DND-41 (cell line): ENCODE results near the gene KCNMA1.

Source experiments
- CTCF ChIP-seq: IDR thresholded peaks from 2 replicates; pipeline ENCODE4 v1.5.1; 2012; ENCODE audit warnings: borderline replicate concordance, low read length, moderate library complexity, mild to moderate bottlenecking; ENCODE audit not compliant: poor library complexity, severe bottlenecking; ENCODE audit errors: extremely low read depth
- EZH2 ChIP-seq: IDR thresholded peaks from 3 replicates; pipeline ENCODE4 v1.6.1; 2012; ENCODE audit warnings: borderline replicate concordance, low read depth, mild to moderate bottlenecking, moderate library complexity, low read length, inconsistent platforms; ENCODE audit not compliant: severe bottlenecking

- TF ChIP-seq CTCF, result no peak
- no peak for TF ChIP-seq EZH2
Measured at GRCh38 chr10:77293347-77293746, 344.3 kb downstream of the KCNMA1 start.
